ENCODE measurements around the gene DIDO1. TPM values are rescaled to one million over a fixed set of nuclear protein-coding genes. Genes with fewer than 3 reads are reported as not detected.

The DIDO1 gene
- total and polyA plus RNA-seq, 2 of the 13 experiments (the other 11 are each of a cell fraction or from before 2014, with no cell fraction given): 75.0 to 75.1 TPM

DNA sequence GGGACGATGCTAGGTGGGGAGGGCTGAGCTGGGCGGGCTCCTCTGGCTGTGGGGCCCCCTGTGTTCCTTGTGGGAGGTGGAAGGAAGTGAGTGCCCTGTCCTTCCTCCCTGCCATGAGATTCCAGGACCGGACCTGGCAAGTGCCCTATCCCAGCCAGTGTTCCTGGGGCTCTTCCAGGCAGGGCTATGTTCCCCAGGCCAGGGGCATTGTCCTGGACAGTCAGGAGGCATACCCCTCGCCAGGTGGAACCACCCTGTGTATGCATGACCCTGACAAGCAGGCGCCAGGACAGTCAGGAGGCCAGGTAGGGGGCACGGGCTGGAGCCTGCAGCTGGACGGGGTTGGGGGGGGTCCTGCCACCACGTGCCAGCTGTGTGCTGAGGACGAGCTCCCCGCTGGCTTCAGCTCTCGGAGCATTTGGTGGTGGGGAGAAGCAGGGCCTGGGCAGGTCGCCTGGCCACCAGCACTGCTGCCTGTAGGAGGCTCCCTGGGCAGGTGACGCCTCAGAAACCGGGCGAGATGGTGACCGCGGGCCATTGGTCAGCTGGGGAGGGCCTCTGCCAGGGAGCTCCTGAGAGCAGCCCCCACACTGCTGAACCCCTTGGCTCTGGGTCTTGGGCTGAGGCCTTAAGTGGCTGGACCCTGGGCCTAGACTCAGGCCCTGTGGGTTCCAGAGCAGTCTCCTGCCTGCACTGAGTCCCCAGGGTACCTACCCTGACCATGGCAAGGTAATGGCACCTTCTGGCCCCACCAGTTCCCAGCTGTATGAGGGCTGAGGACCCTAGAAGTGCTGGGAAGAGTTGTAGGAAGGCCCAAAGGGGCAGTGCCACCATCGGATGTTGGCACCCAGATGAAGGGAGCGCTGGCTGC lies 26.9 kb upstream of the DIDO1 start (continued):
- no peak for TF ChIP-seq HOXA5 (CRISPR knock-in tag; IDR thresholded peaks at IDR 0.05)
- TF ChIP-seq ZNF230 (CRISPR knock-in tag; IDR thresholded peaks at IDR 0.05): no peak
- TF ChIP-seq ZFP1 (CRISPR knock-in tag; IDR thresholded peaks at IDR 0.05): no peak
- TF ChIP-seq ZNF552 (CRISPR knock-in tag; IDR thresholded peaks at IDR 0.05; ENCODE audit: borderline replicate concordance): no peak
- TF ChIP-seq STAG1 (CRISPR knock-in tag; IDR thresholded peaks at IDR 0.05): no peak; the same call in 1 of the 2 replicates
- TF ChIP-seq FOXA3 (CRISPR knock-in tag; IDR thresholded peaks at IDR 0.05): peak; percentile 36; the same call in 1 of the 2 replicates
- TF ChIP-seq KLF6 (CRISPR knock-in tag; IDR thresholded peaks at IDR 0.05): no peak
- no peak for TF ChIP-seq SCMH1 (CRISPR knock-in tag; IDR thresholded peaks at IDR 0.05; ENCODE audit: borderline replicate concordance)
- no peak for TF ChIP-seq MIER3 (CRISPR knock-in tag; IDR thresholded peaks at IDR 0.05; ENCODE audit: borderline replicate concordance)
- TF ChIP-seq RFX5 (IDR thresholded peaks at IDR 0.05; ENCODE audit: low read depth, low read length): peak; percentile 43; the same call in 1 of the 2 replicates
- no peak for TF ChIP-seq ZNF407 (CRISPR knock-in tag; IDR thresholded peaks at IDR 0.05; ENCODE audit: not compliant biosample characterization)
- TF ChIP-seq CC2D1A (CRISPR knock-in tag; IDR thresholded peaks at IDR 0.05): peak; percentile 69; the same call in 1 of the 2 replicates
- no peak for TF ChIP-seq ZBTB21 (CRISPR knock-in tag; IDR thresholded peaks at IDR 0.05)
- TF ChIP-seq SKI (IDR thresholded peaks at IDR 0.05; ENCODE audit: partially characterized antibody): no peak
- TF ChIP-seq, protein P1, sequence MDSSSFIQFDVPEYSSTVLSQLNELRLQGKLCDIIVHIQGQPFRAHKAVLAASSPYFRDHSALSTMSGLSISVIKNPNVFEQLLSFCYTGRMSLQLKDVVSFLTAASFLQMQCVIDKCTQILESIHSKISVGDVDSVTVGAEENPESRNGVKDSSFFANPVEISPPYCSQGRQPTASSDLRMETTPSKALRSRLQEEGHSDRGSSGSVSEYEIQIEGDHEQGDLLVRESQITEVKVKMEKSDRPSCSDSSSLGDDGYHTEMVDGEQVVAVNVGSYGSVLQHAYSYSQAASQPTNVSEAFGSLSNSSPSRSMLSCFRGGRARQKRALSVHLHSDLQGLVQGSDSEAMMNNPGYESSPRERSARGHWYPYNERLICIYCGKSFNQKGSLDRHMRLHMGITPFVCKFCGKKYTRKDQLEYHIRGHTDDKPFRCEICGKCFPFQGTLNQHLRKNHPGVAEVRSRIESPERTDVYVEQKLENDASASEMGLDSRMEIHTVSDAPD (CRISPR knock-in tag; IDR thresholded peaks at IDR 0.05): 0 out of 2 replicates have a peak, but pooled peaks have one; percentile 29
- no peak for TF ChIP-seq ZNF569 (CRISPR knock-in tag; IDR thresholded peaks at IDR 0.05; ENCODE audit: borderline replicate concordance)
- peak; percentile 14 for TF ChIP-seq POGK (CRISPR knock-in tag; conservative IDR thresholded peaks at IDR 0.05)
- TF ChIP-seq KMT2B (CRISPR knock-in tag; IDR thresholded peaks at IDR 0.05): no peak; the same call in 1 of the 2 replicates

Measured in HepG2 (cell line).